GM18951 (cell line): ENCODE results near the gene CCSAP.

Experiments used
- POLR2A ChIP-seq: IDR thresholded peaks from 4 replicates; pipeline ENCODE4 v1.6.1; 2011; ENCODE audit warnings: mild to moderate bottlenecking; ENCODE audit not compliant: insufficient read length, insufficient read depth; ENCODE audit errors: extremely low read depth
- in situ Hi-C: fragments of 300-500 bp; cut with MboI; formaldehyde crosslinking; loops from one replicate; pipeline ENCODE4 v1.12.0; 2022; ENCODE audit warnings: low sequenced_read_pairs, mixed read lengths, inconsistent platforms; ENCODE audit not compliant: unreplicated experiment

Gene CCSAP

GRCh38 chr1:229352975-229353374, 10.1 kb upstream of the CCSAP start:
- in situ Hi-C loops = no loop called here

DNA sequence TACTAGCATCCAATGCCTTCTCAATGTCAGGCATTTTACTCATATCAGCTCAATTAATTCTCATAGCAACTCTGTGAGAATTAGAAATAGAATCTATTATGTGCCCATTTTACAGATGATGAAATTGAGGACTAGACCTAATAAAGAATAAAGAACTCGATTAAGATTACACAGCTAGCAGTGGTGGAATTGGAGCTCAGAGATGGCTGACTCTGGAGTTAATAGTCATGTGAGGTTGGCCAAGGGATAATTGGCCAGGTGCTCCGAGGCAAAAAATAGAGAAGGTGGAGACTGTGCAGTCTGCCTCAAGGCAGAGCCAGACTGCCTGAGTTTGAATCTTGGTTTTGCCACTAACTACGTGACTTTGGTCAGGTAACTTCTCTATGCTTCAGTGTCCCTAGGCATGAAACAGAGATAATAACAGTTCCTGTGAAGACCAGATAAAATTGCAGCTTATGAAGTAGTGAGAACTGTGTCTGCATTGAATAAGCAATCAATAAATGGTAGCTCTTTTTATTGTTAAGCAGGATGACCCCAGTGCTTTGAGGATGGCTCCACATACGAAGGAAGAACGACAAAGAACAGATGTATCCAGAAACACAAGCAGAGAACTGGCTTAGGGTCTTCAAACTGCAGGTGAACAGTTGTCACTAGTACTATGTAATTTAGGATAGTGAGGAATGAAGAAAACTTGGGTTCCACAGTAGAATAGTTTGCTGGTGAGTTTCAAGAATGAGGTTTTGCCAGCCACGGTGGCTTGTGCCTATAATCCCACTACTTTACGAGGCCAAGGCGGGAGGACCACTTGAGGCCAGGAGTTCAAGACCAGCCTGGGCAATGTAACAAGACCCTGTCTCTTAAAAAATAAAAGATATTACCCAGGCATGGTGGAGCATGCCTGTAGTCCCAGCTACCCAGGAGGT, 6.9 kb upstream of the CCSAP start:
- no peak for TF ChIP-seq POLR2A
- in situ Hi-C loops = no loop called here

More at GRCh38 chr1:229352975-229353374, 10.1 kb upstream of the CCSAP start:
- no peak for TF ChIP-seq POLR2A

DNA sequence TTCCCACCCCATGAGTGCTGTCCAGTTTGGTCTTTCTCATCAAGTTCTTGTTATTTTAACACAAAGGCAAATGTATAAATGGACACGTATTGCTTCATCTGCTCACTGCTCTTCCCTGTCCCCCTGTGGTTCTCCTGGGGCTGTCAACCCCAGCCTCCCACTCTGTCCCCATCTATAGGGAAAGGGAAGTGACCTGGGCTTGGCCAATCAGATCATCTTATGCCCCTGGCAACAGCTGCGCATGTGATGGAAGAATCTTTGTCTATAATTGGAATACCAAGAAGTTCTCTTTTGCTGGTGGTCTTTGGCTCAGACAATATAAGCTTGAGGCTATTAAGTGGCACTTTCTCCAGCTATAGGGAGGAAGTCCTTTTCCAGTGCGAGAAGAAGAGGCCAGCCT, 4.7 kb upstream of the CCSAP start:
- in situ Hi-C loops = no loop called here
- no peak for TF ChIP-seq POLR2A

DNA sequence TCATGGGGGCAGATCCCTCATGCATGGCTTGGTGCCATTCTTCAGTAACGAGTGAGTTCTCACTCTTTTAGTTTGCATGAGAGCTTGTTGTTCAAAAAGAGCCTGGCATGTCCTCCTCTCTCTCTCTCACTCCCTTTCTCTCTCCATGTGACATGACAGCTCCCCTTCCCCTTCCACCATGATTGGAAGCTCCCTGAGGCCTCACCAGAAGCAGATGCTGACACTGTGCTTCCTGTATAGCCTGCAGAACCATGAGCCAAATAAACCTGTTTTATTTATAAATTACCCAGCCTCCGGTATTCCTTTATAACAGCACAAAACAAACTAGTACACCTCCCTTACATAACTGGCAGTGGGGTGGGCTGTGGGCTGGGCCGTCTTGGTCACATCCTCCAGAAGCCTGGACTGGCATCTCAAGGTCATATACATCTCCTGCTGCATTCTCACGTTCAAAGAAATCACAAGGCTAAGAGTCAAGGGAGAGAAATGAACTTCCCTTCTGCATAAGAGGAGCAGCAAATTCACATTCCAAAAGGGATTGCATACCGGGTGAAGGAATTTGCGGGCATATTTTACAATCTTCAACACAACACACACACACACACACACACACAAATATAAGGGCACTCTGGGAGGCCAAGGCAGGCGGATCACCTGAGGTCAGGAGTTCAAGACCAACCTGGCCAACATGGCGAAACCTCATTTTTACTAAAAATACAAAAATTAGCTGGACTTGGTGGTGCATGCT, 2.3 kb upstream of the CCSAP start:
- in situ Hi-C loops = no loop called here
- TF ChIP-seq POLR2A = no peak

- in situ Hi-C loops = no loop called here
- no peak for TF ChIP-seq POLR2A
Measured at GRCh38 chr1:229344139-229344538, 1.3 kb upstream of the CCSAP start.

- in situ Hi-C loops = no loop called here
- TF ChIP-seq POLR2A = peak; percentile 82
Measured at GRCh38 chr1:229341774-229342655, 832 bp downstream of the CCSAP start.

DNA sequence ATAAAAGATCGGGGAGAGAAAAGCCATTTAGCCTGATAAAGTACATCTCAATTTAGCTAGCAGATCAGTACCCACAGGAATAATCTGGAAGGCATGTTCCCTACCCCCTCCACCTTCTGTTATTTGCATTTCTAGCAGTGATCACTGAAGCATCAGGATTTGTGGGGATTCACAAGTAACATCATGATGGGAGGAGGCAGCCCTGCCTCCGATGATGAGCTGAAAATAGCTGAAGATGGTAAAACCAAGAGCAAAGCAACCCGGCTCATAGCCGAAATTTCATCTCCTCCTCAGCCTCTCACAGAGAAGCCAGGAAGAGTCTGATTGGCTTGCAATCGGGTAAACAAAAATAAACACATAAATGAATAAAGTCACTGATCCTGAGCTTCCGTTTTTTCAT, 2.4 kb downstream of the CCSAP start:
- in situ Hi-C loops = no loop called here
- TF ChIP-seq POLR2A = no peak

DNA sequence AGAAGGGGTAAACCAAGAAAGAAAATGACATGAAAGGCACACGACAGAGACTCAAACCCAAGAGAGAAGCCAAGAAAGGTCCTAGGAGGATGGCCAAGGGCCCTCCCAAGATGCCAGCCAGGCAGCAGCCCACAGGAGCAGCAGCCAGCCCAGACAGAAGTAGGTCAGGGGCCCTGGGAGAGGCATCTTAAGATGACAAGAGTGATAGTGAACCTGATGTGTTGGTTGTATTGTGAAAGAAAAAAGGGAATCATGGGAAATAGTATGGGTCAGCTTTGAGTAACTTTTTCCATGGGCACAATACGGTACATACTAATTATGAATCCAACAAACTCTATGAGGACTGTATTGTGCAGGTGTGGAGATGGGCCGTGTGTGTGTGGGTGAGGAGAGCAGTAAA, 3.3 kb downstream of the CCSAP start:
- TF ChIP-seq POLR2A = no peak
- in situ Hi-C loops = no loop called here

DNA sequence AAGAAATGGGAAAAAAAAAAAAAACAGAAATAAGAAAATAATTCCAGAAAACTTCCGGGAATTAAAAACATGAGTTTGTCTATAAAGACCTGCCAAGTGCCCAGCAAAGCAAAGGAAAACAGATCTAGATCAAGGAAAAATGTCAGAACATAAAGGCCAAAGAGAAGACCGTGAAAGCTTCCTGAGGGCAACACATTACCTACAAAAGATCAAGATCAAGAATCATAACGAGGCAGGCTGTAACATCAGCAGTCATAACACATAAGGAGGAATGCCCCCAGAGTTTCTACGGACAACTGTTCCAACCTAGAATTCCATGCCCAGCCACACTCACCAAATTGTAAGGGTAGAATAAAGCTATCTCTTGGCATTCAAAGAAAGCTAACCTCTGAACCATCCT, 3.8 kb downstream of the CCSAP start:
- TF ChIP-seq POLR2A = no peak
- in situ Hi-C loops = no loop called here

- in situ Hi-C loops = no loop called here
- TF ChIP-seq POLR2A = no peak
Measured at GRCh38 chr1:229336345-229336744, 6.5 kb downstream of the CCSAP start.

- TF ChIP-seq POLR2A = no peak
- in situ Hi-C loops = no loop called here
Measured at GRCh38 chr1:229334716-229335115, 8.1 kb downstream of the CCSAP start.

DNA sequence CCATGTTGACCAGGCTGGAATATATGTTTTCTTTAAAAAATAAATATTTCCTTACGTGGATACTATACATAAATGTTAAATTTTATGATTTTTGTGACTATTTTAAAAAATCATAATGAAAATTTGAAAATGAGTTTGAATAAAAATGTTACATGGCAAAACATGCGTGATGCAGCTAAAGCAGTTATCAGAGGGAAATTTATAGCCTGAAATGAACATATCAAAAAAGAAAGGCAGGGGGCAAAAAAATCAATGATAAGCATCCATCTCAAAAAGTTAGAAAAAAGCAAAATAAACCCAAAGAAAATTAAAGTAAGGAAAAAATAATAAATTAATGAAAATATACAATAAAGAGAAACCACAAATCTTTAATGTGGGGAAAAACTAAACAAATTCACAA, 8.6 kb downstream of the CCSAP start:
- in situ Hi-C loops = no loop called here
- no peak for TF ChIP-seq POLR2A
